Fibroblast of skin of right quadriceps (primary cell): Measurements from ENCODE around the gene CATSPERZ.
"Not testable (repeated sequence)": the region's sequence is repeated elsewhere in the genome, so short reads cannot be mapped to it uniquely, and the experiment has no call there.

Experiments used
- DNase-seq: peaks from one replicate; pipeline ENCODE4 v3.0.0-alpha.2; 2013

Gene CATSPERZ

GRCh38 chr11:64321026-64321425 lies 20.9 kb downstream of the CATSPERZ start:
- no peak for DNase-seq

GRCh38 chr11:64321533-64321932 lies 21.4 kb downstream of the CATSPERZ start:
- no peak for DNase-seq

- DNase-seq = no peak
Measured at GRCh38 chr11:64322925-64323260, 22.7 kb downstream of the CATSPERZ start.

- DNase-seq = no peak
Measured at GRCh38 chr11:64323373-64323772, 23.2 kb downstream of the CATSPERZ start.

- not testable (repeated sequence) for DNase-seq
Measured at GRCh38 chr11:64323984-64324383, 23.8 kb downstream of the CATSPERZ start.

- DNase-seq = no peak
Measured at GRCh38 chr11:64324692-64325469, 24.7 kb downstream of the CATSPERZ start.

- DNase-seq = no peak
Measured at GRCh38 chr11:64327375-64327774, 27.2 kb downstream of the CATSPERZ start.

- no peak for DNase-seq
Measured at GRCh38 chr11:64327993-64328392, 27.8 kb downstream of the CATSPERZ start.

GRCh38 chr11:64330888-64331287 lies 30.7 kb downstream of the CATSPERZ start:
- DNase-seq = no peak

- peak; percentile 78 for DNase-seq
Measured at GRCh38 chr11:64331569-64332371, 31.6 kb downstream of the CATSPERZ start.

- DNase-seq = no peak
Measured at GRCh38 chr11:64333556-64333955, 33.4 kb downstream of the CATSPERZ start.

- DNase-seq = peak; percentile 94
Measured at GRCh38 chr11:64334764-64335735, 34.9 kb downstream of the CATSPERZ start.

GRCh38 chr11:64337538-64338249 lies 37.5 kb downstream of the CATSPERZ start:
- DNase-seq = no peak

- DNase-seq = no peak
Measured at GRCh38 chr11:64338716-64339115, 38.6 kb downstream of the CATSPERZ start.

GRCh38 chr11:64339286-64339685 lies 39.1 kb downstream of the CATSPERZ start:
- DNase-seq = no peak

- DNase-seq = no peak
Measured at GRCh38 chr11:64339754-64340408, 39.7 kb downstream of the CATSPERZ start, which contains the start of gene CCDC88B. Gene CCDC88B, plus strand, starts transcription at chr11:64340204. Its CDS starts 63 bp downstream, at chr11:64340267.

- DNase-seq = no peak
Measured at GRCh38 chr11:64340671-64341335, 40.6 kb downstream of the CATSPERZ start.

GRCh38 chr11:64341429-64341828 lies 41.3 kb downstream of the CATSPERZ start:
- DNase-seq = no peak

GRCh38 chr11:64341851-64342791 lies 42.0 kb downstream of the CATSPERZ start:
- DNase-seq = peak; percentile 85
